ENCODE data around the gene TTC29.

DNA sequence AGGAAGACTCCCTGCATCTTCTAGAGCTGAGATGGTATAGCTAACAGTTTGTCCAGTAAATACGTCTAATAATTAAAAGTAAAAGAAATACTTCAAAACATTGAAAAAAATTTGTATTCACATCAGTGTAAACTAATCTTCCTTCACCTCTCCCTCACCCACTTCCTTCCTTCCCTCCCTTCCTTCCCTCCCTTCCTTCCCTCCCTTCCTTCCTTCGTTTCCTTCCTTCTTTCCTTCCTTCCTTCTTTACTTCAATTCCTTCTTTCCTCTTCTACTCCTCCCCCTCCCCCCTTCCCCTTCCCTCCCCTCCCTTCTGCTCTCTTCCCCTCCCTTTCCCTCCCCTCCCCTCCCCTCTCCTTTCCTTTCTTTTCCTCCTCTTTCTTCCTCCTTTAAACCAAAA lies 203.2 kb downstream of the TTC29 start:
- TF ChIP-seq POLR2AphosphoS5 (IDR thresholded peaks at IDR 0.05): no peak
- TF ChIP-seq, protein P1, sequence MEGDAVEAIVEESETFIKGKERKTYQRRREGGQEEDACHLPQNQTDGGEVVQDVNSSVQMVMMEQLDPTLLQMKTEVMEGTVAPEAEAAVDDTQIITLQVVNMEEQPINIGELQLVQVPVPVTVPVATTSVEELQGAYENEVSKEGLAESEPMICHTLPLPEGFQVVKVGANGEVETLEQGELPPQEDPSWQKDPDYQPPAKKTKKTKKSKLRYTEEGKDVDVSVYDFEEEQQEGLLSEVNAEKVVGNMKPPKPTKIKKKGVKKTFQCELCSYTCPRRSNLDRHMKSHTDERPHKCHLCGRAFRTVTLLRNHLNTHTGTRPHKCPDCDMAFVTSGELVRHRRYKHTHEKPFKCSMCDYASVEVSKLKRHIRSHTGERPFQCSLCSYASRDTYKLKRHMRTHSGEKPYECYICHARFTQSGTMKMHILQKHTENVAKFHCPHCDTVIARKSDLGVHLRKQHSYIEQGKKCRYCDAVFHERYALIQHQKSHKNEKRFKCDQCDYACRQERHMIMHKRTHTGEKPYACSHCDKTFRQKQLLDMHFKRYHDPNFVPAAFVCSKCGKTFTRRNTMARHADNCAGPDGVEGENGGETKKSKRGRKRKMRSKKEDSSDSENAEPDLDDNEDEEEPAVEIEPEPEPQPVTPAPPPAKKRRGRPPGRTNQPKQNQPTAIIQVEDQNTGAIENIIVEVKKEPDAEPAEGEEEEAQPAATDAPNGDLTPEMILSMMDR (IDR thresholded peaks at IDR 0.05): no peak
- no peak for TF ChIP-seq POLR2A (IDR thresholded peaks at IDR 0.05)
